GM12891 (cell line): ENCODE results near the gene FSTL1.

ENCODE experiments used
- POLR2A ChIP-seq: IDR thresholded peaks from 2 replicates; pipeline ENCODE4 v1.6.1; 2011; ENCODE audit warnings: low read depth, low read length, control low read depth
- POLR2AphosphoS5 ChIP-seq: IDR thresholded peaks from 2 replicates; pipeline ENCODE4 v1.6.1; 2011; ENCODE audit warnings: low read depth, low read length, control low read depth
- TAF1 ChIP-seq: IDR thresholded peaks from 2 replicates; pipeline ENCODE4 v1.6.1; 2011; ENCODE audit warnings: low read depth, low read length, control low read depth

- TF ChIP-seq POLR2A (no peak), TAF1 (no peak), POLR2AphosphoS5 (no peak)
Measured at GRCh38 chr3:120421926-120422325, 28.9 kb downstream of the FSTL1 start.
